T-helper 1 cell treated with Interleukin-12 subunit alpha and Interleukin-12 subunit beta and Interleukin-4 antibody, amounts not matched to agents 30 ng/mL and 1 ng/mL, for 36 hours (primary cell): ENCODE measurements around the gene BTBD10. TPM values are rescaled to one million over a fixed set of nuclear protein-coding genes. Genes with fewer than 3 reads are reported as not detected.

Experiments
- intact Hi-C: fragments of 100-400 bp; cut with micrococcal nuclease; formaldehyde crosslinking; loops from one replicate; pipeline ENCODE4 v1.15.1; 2024
- total RNA-seq: library from RNA; stranded (reverse); gene quantifications from 2 replicates; pipeline ENCODE4 v1.2.3, GENCODE V29; 2022

Gene BTBD10
- total RNA-seq, 1 donor from 2014 or later = 29.5 TPM

DNA sequence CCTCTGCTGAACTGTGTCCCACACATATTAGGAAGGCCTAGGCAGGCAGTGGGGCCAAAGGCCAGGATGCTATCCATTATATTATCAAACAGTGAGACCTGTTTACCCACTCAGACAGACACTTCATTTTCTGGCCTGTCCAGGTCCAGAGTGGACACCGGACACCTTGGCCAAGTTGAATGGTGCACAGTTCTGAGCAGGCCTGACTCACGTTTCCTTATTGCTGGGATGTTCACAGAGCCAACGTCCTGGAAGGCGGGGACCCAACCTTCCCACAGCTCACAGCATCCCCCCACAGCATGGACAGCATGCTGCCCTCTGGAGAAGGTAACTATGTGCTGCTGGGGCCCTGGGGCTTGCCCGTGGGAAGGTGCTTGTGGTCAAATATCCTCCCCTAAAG, 86.6 kb downstream of the BTBD10 start:
- intact Hi-C loops = no loop called here

DNA sequence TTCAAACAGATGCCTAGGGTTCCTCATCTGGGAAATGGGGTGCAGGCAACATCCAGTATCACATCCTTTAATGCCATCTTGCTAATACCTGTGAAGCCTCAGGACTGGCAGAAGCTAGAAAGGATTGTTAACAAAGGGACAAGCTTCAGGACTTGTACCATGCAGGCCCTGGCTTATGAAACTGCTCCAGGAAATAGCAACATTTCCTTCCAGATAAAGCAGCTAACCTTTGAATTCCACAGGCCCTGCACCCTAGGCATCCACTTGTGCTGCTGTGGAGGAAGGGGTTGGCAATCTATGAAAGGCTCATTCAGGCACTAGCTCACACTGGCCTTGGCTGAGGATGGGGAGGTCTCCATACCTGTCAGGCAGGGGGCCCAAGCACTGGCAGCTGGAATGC, 87.2 kb downstream of the BTBD10 start:
- intact Hi-C loops = no loop called here

DNA sequence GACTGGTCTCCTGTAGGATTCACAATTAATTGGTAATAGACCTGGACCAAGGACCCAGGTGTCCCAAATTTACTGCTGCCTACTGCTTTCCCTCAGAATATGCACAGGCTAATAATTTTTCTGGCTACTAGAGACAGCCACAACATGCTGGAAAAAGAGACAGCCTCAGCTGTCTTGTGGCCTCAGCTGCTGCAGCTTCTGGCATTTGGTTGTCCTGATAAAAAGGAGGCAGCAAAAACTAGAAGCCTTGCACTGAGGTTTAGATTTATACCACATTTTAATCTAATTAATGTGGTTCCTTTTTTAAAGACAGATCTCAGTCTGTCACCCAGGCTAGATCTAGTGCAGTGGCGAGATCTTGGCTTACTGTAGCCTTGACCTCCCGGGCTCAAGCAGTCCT, 89.8 kb downstream of the BTBD10 start:
- intact Hi-C loops = no loop called here

- intact Hi-C loops = no loop called here
These were observed 95.0 kb downstream of the BTBD10 start for GRCh38 chr11:13368041-13368446.

GRCh38 chr11:13367115-13367514, 95.9 kb downstream of the BTBD10 start:
- intact Hi-C loops = no loop called here

DNA sequence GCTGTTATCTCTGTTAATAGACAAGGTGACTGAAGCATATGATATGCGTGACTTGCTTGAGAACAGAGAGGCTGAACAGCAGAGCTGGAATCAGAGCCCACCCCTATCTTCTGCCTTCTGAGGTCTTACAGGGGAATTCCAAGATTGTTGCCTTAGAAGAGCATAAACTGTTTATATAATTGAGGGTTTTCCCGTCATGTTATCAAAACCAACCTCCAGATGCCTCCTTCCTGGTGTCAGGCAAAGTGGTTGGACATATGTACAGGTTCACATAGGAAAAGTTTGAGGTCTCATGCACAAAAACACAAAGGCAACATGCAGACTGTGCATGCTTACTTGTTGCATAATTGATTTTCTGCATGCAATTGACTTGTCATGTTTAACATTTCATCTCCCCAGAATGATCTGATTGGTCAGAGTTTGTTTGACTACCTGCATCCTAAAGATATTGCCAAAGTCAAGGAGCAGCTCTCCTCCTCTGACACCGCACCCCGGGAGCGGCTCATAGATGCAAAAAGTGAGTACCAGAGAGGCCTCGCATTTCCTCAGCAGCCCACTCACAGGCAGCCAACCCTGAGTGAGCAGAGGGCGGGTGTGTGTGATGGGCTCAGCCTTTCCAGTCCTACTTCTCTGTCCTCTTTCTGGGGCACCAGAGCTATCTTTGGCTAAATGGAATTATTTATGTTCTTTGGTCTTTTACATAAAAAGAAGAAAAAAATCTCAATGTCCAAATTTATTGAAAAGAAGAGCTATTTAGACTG, 96.6 kb downstream of the BTBD10 start:
- intact Hi-C loops = no loop called here

DNA sequence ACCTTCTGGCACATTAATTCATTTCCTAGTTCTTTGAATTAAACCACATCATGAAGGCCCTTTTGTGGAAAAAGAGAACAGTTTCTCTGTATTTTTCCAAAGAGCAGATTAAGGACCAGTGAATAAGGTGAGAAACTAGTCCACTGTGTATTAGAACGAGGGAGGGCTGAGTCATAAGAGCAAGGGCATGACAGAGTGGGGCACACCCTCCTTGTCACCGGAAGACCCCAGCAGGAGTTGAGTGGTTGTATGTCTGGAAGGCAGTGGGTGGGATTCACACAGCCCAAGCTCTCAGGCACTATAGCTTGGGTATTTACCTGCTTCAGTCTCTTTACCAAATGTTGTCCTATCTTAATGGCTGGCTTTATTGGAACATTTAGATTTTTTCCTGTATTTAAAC, 98.6 kb downstream of the BTBD10 start:
- intact Hi-C loops = no loop called here

DNA sequence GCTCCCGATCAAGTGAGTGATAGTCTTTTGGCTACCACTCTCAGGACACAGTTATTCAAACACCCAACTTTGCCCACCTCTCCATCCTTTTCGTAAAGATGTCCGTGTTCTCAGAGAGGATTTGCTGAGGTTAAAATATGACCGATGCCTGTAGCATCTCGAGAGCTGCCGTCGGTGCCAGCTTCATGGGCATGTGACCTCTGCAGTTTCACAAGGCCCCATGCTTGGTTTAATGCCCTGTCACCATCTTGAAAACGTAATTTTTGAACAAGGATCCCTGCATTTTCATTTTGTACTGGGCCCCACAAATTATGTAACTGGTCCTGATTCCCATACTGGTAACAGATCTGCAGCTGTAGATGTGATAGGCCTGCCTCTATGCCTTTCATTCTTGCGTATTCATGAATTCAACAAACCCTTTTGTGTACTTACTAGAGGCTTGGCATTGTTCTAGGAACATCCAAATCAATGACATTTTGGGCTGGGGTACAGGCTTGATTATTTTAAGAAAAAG, 100.4 kb downstream of the BTBD10 start:
- intact Hi-C loops = no loop called here

DNA sequence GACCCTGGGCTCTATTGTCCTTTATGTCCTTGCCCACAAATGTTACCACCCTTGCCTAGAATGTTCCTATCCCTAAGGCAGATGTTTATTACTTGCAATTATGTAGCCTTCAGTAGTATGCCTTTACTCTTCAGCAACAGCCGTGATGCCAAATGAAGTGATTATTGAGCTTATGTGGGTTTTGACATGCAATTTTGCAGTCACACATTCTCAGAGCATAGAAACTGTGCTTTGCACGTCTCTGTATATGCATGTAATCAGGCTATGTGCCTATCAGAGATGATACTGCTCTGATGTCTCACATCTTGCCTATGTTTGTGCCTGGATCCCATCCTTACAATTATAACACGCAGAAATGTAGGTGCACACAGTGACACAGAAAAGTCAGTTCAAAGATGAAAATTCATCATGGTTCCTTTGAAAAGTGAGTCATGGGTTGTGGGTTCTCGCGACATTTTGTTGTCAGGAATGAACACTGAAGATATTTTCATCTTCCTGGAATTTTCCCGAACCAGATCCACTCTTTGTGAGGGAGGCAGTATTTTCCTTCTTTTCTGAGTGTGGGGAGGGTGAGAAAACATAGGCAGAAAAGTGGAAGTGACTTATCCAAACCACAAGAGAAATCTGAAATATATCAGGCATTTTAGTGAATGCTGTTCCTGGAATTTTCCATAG, 104.3 kb downstream of the BTBD10 start:
- intact Hi-C loops = no loop called here

GRCh38 chr11:13357232-13357631, 105.8 kb downstream of the BTBD10 start:
- intact Hi-C loops = no loop called here

DNA sequence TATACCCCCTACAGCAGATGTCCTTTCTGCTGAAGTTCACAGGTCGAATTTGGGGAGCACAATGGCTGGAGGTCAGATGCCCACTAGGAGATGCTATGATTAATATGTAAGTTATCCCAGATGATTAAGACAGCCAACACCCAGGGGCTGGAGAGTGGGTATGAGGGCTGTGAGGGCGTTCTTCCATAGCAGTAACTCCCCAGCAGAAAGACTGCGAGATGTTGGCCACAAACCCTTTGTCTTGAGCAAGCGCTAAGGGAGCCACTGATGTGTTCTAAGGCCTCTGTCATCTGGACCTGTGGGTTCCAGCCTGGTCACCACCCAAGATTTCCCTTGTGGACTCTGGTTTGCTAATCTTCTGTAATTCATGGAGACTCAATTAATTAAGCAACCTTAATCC, 107.8 kb downstream of the BTBD10 start:
- intact Hi-C loops = no loop called here

GRCh38 chr11:13354335-13354734, 108.7 kb downstream of the BTBD10 start:
- intact Hi-C loops = no loop called here

GRCh38 chr11:13352711-13353110, 110.3 kb downstream of the BTBD10 start:
- intact Hi-C loops = no loop called here

DNA sequence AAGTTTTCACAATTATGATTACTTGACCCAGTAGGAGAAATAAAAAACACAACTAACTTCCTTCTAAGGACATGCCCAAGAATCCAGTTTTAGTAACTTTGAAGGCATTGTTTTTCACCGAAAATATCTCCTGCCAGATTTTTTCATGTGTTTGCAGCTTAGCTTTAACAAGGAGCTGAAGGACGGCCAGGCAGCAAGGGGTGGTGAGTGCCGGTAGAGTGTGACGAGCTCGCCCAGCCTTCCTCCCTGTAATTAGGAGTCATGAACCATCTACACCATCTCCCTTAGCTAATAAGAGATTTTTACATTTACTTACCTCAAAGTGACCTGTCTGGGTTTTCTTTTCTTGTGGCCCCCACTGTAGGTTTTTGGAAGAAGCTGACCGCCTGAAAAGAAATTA, 113.4 kb downstream of the BTBD10 start:
- intact Hi-C loops = no loop called here

GRCh38 chr11:13349046-13349445, 114.0 kb downstream of the BTBD10 start:
- intact Hi-C loops = no loop called here

- intact Hi-C loops = no loop called here
These were observed 114.7 kb downstream of the BTBD10 start for GRCh38 chr11:13348305-13348704.

DNA sequence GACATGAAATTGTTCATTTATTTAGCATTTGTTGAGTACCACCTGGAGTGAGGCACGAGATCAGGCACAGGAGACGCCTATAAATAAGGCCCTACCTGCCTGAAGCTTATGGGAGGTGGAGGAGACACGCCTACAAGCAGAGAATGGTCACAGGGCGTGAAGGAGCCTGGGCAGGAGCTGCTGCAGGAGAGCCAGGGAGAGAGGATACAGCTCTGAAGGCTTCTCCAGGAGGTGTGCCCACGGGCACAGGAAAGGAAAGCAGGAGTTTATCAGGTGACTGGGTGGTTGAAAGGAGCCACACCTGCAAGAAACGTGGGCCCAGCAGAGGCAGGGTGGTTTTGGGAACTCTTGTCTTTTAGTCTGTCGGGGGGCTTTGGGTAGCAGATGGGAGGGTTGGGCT, 115.1 kb downstream of the BTBD10 start:
- intact Hi-C loops = no loop called here

DNA sequence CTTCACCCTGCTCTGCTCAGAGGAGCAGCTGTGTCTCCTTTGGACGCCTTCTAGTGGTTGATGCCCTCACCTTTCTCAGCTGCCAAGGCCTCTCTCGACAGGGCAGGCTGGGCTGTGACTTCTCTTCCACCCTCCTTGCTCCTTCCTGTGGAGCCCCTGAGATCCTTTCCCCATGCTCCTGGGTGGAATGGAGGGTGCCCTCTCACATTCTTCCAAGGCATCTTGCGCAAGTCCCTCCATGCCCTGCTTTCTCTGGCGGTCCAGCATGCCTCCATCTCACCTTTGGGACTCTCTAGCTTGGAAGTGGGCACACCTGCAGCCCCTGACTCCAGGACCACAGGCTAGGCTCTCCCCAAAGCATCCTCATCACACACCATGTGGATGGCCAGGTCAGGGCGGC, 116.6 kb downstream of the BTBD10 start:
- intact Hi-C loops = no loop called here

DNA sequence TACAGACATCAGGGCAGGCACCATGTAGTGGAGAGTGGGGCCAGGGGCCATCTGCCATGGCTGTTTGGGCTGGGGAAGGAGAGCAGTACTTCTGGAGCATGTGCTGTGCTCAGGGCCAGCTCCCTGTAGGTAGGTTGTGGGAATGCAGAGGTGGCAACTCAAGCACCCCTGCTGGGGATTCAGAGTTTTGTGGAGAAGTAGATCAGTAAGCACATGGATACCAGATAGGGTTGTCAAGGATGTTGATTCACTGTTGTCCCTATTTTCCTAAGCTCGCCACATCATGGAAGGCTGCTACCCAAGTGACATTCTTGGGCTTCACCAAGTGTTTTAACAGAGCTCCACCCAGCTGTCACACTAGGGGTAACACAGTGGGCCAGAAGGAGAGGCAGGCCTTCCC, 118.2 kb downstream of the BTBD10 start:
- intact Hi-C loops = loop anchor here (1.0 to 5.0 kb wide), 7 partner anchors 10 to 748 kb away; no protein-coding TSS in a partner anchor

DNA sequence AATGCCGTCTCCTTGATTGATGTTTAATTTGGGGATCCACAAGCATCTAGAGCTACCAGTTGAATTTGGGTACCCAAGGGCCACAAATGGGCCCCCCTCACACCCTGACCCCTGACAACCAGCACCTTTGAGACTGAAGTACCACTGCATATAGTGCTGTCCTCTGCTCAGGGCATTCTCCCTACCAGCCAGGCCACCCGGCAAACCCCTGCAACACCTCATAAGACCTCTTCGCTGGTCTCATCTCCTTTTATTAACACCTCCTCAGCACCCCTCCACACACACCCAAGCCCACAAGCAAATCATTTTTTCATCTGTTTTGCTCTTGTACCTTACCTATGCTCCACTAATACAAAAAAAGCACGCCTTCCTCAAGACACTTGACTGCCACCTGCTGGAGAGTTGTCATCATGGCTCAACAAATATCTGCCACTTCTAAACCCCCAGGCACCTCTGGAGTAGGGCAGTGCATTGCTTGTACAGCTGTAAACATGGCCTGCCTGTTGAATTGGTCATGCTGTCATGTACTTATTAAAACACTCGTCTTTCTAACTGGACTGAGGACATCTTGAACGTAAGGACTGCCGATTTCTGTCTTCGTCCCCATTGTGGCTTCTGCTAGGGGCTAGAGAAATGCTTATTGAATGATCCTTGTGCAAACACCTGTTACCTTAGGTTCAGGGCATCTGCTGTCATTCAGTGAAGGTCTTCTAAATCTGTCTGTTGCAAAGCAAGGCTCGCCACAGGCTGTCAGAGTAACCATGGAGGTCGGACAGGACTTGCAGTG, 118.9 kb downstream of the BTBD10 start:
- intact Hi-C loops = loop anchor here (1.0 to 5.0 kb wide), 7 partner anchors 9 to 747 kb away; no protein-coding TSS in a partner anchor

DNA sequence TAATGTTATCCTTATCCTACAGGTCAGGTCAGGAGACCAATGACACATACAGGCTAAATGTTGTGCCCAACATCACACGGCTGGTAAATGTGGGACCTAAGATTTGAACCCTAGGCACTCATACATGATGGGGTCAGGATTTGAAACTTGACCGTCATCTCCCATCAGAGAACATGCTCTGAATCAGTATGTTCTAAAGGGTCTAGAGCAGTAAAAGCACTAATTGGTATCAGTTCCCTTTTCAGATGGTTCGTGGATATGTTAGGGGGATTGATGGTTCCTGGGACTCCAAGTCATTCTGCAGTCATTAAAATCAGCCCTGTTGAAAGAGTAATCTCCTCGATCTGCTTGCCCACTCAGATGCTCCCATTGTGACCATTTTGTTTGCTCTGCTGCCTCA, 120.0 kb downstream of the BTBD10 start:
- intact Hi-C loops = loop anchor here (5.0 kb wide), 1 partner anchor 746 kb away; no protein-coding TSS in a partner anchor

DNA sequence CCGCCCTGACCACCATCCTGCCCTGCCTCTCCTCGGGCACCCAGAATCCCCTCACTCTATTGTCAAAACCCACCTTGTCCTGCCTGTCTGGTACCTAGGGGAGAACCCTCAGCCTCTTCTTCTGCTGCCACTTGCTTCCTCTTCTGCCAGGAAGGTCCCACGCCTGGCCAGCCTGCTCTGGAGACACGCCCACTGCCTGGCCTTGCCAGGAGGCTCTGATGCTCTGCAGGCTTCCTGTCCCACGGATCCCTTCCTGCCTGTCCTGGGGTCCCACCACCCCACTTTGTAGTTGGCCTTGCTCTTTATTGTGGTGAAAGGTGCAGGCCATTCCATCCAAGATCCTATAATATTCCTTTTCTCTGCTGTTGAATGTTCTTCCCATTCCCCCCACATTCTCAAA, 122.0 kb downstream of the BTBD10 start:
- intact Hi-C loops = loop anchor here (5.0 kb wide), 1 partner anchor 744 kb away; no protein-coding TSS in a partner anchor
